PC-9 (cell line): Measurements from ENCODE around the gene RBMS3. TPM values are rescaled to one million over a fixed set of nuclear protein-coding genes. Genes with fewer than 3 reads are reported as not detected.

Experiments used
- BruUV-seq: library from RNA; stranded (reverse); fragments of 400-500 nt; replicated peaks from 2 replicates; lab custom pipeline; 2021; lab: Mats Ljungman, UMichigan
- CTCF ChIA-PET: fragments of 300-600 bp; sonication (Branson Sonifier 250); formaldehyde crosslinking; loops from one replicate; lab custom pipeline; 2022; ENCODE audit warnings: antibody characterized with exemption; lab: Charles Lee
- POLR2A ChIA-PET: fragments of 300-600 bp; sonication (Branson Sonifier 250); formaldehyde crosslinking; loops from one replicate; lab custom pipeline; 2022; ENCODE audit warnings: antibody characterized with exemption; ENCODE audit not compliant: unreplicated experiment; lab: Charles Lee
- DNase-seq, 2 experiments: peaks; one replicate each; pipeline versions ENCODE4 v3.0.0 to v3.0.0-alpha.2; 2015 to 2022; ENCODE audit warnings: mixed read lengths in 1 of 2
- H2AFZ ChIP-seq: fragments of 200-600 bp; sonication (generic); 2 replicates; pipeline ENCODE4 v1.8.1; 2017; ENCODE audit warnings: antibody characterized with exemption
- H3F3A ChIP-seq: fragments of 200-600 bp; sonication (generic); 2 replicates; pipeline ENCODE4 v1.8.1; 2017; ENCODE audit warnings: antibody characterized with exemption, mild to moderate bottlenecking, low read depth; ENCODE audit not compliant: insufficient read depth
- H3K27ac ChIP-seq: fragments of 200-600 bp; sonication (generic); 2 replicates; pipeline ENCODE4 v1.6.1; 2016; ENCODE audit warnings: mixed run types
- H3K27me3 ChIP-seq: fragments of 200-600 bp; sonication (generic); 2 replicates; pipeline ENCODE4 v1.6.1; 2016; ENCODE audit warnings: low read depth, mixed run types; ENCODE audit not compliant: insufficient read depth
- H3K36me3 ChIP-seq: fragments of 200-600 bp; sonication (generic); 2 replicates; pipeline ENCODE4 v1.6.1; 2016; ENCODE audit warnings: low read depth, mixed run types
- H3K4me1 ChIP-seq: fragments of 200-600 bp; sonication (generic); replicated peaks from 2 replicates; pipeline ENCODE4 v1.6.1; 2016; ENCODE audit warnings: mixed run types; ENCODE audit not compliant: insufficient read depth
- H3K4me2 ChIP-seq: fragments of 200-600 bp; sonication (generic); 2 replicates; pipeline ENCODE4 v1.6.1; 2017; ENCODE audit warnings: mixed run types
- H3K4me3 ChIP-seq: fragments of 200-600 bp; sonication (generic); 2 replicates; pipeline ENCODE4 v1.6.1; 2016; ENCODE audit warnings: mixed run types
- H3K79me2 ChIP-seq: fragments of 200-600 bp; sonication (generic); 2 replicates; pipeline ENCODE4 v1.6.1; 2017; ENCODE audit warnings: low read depth, mixed run types
- H3K9me2 ChIP-seq: fragments of 200-600 bp; sonication (generic); 2 replicates; pipeline ENCODE4 v1.8.1; 2017; ENCODE audit warnings: mild to moderate bottlenecking; ENCODE audit not compliant: insufficient read depth
- H3K9me3 ChIP-seq: fragments of 200-600 bp; sonication (generic); 2 replicates; pipeline ENCODE4 v1.8.1; 2016; ENCODE audit warnings: low read depth; ENCODE audit not compliant: insufficient read depth
- H4K20me1 ChIP-seq: fragments of 200-600 bp; sonication (generic); 2 replicates; pipeline ENCODE4 v1.8.1; 2017; ENCODE audit not compliant: insufficient read depth
- CTCF ChIP-seq: fragments of 200-600 bp; sonication (generic); conservative IDR thresholded peaks from 2 replicates; pipeline ENCODE4 v1.6.1; 2017; ENCODE audit warnings: mixed run types, antibody characterized with exemption, mild to moderate bottlenecking, moderate library complexity
- EZH2 ChIP-seq: fragments of 200-600 bp; sonication (generic); IDR thresholded peaks from 2 replicates; pipeline ENCODE4 v1.8.0; 2017; ENCODE audit warnings: antibody characterized with exemption, low read depth
- intact Hi-C: fragments of 100-400 bp; cut with micrococcal nuclease; formaldehyde crosslinking; loops from one replicate; pipeline ENCODE4 v1.10.0; 2022; ENCODE audit not compliant: unreplicated experiment
- total RNA-seq: library from RNA; stranded (reverse); gene quantifications from 2 replicates; pipeline ENCODE4 v1.2.3, GENCODE V29; 2021

RBMS3 gene
- total RNA-seq, 1 experiment from 2014 or later = 3.5 TPM

- Histone ChIP-seq H3K36me3 (no peaks in the 10 kb centered on the region), H3K9me2 (no peaks in the 10 kb centered on the region), H3K27ac (no peak overlapping the region), H3K27me3 (no peaks in the 10 kb centered on the region), H4K20me1 (no peaks in the 10 kb centered on the region), H3F3A (no peaks in the 10 kb centered on the region), H3K4me1 (no peaks in the 10 kb centered on the region), H3K4me2 (no peak overlapping the region), H3K9me3 (no peaks in the 10 kb centered on the region), H3K79me2 (no peaks in the 10 kb centered on the region), H2AFZ (no peak overlapping the region), H3K4me3 (no peak overlapping the region)
- TF ChIP-seq CTCF = no peak
- no peak for TF ChIP-seq EZH2
- no peak for DNase-seq
- CTCF ChIA-PET = no interaction called here
- POLR2A ChIA-PET = no interaction called here
- intact Hi-C loops = no loop called here
- BruUV-seq = no TSS peak
Measured at GRCh38 chr3:29901097-29901496, 620.2 kb downstream of the RBMS3 start.

GRCh38 chr3:29903600-29903999, 622.7 kb downstream of the RBMS3 start:
- Histone ChIP-seq H3K9me2 (no peaks in the 10 kb centered on the region), H3K36me3 (no peaks in the 10 kb centered on the region), H4K20me1 (no peaks in the 10 kb centered on the region), H3K9me3 (no peaks in the 10 kb centered on the region), H3K27me3 (no peaks in the 10 kb centered on the region), H3K4me1 (no peaks in the 10 kb centered on the region), H3K79me2 (no peaks in the 10 kb centered on the region), H2AFZ (no peak overlapping the region), H3K4me2 (no peak overlapping the region), H3K4me3 (no peak overlapping the region), H3K27ac (no peak overlapping the region), H3F3A (no peaks in the 10 kb centered on the region)
- TF ChIP-seq CTCF (no peak), EZH2 (no peak)
- ChIA-PET POLR2A (no interaction called here), CTCF (no interaction called here)
- no peak for DNase-seq
- intact Hi-C loops = no loop called here
- BruUV-seq = no TSS peak

- no TSS peak for BruUV-seq
- Histone ChIP-seq H3K4me1 (no peaks in the 10 kb centered on the region), H3K9me3 (no peaks in the 10 kb centered on the region), H3K36me3 (no peaks in the 10 kb centered on the region), H3K4me2 (no peak overlapping the region), H3K27me3 (no peaks in the 10 kb centered on the region), H3K27ac (no peak overlapping the region), H4K20me1 (no peaks in the 10 kb centered on the region), H3K4me3 (no peak overlapping the region), H3F3A (no peaks in the 10 kb centered on the region), H3K79me2 (no peaks in the 10 kb centered on the region), H3K9me2 (no peaks in the 10 kb centered on the region), H2AFZ (no peak overlapping the region)
- ChIA-PET CTCF (no interaction called here), POLR2A (no interaction called here)
- no peak for TF ChIP-seq CTCF
- no peak for TF ChIP-seq EZH2
- no peak for DNase-seq
- intact Hi-C loops = no loop called here
Measured at GRCh38 chr3:29906906-29907305, 626.0 kb downstream of the RBMS3 start.
